ENCODE data around the gene SYT17. TPM values are rescaled to one million over a fixed set of nuclear protein-coding genes. Genes with fewer than 3 reads are reported as not detected.
A peak's percentile ranks its signal among the peaks of the same experiment; 100 is the strongest.

The SYT17 gene
- total and polyA plus RNA-seq, 2 experiments from 2014 or later: not detected

DNA sequence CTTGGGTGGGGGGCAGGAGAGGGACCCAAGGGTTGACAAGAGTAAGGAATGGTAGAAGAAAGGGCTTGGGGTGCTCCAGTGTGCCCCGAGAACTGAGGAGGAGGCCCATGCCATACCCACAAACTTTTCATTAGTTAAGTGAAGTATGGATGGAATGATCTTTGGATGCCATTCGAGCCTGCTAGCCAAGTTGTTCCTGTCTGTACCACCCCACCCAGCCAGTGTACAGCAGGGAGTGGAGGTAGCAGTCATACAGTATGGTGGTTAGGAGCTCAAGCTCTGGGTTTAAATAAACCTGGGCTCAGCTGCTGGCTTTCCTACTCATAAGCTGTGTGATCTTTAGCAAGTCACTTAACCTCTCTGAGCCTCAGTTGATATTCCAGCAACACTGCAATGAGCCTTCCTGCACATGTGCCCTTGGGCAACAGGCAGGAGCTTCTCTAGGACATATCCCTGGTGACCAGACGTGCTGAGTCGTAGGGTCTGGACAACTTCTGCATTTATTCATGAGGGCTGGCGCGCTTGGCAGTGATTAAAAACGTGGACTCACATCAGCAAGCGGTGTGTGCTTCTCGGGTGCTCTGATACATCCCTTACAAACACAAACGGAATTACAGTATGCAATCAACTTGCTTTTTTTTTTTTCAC lies 31.4 kb upstream of the SYT17 start:
- H3K79me2 ChIP-seq (ENCODE audit: insufficient read depth): no peaks in the 10 kb centered on the region
- peak overlapping the region; percentile 21 for H3K4me2 ChIP-seq (ENCODE audit: unreplicated experiment)
- no peak overlapping the region for H3K9ac ChIP-seq
- H3K9me3 ChIP-seq (ENCODE audit: low read depth): no peaks in the 10 kb centered on the region
- peaks cover 2% of the 10 kb centered on the region for H3F3A ChIP-seq (ENCODE audit: insufficient read depth)
- no peak overlapping the region for H3K27ac ChIP-seq
- DNase-seq: peak; percentile 66
- H2AFZ ChIP-seq: no peak overlapping the region
- H3K36me3 ChIP-seq (ENCODE audit: low read depth): no peaks in the 10 kb centered on the region
- in situ Hi-C loops (cut with MboI): no loop called here
- no peaks in the 10 kb centered on the region for H4K20me1 ChIP-seq (ENCODE audit: insufficient read depth)
- H3K9me2 ChIP-seq (ENCODE audit: insufficient read depth): no peaks in the 10 kb centered on the region
- peaks cover 32% of the 10 kb centered on the region for H3K4me1 ChIP-seq (ENCODE audit: insufficient read depth)
- no peak overlapping the region for H3K4me3 ChIP-seq
- WGBS, 2 experiments (ENCODE audit: low coverage in 1 of 2, low lambda C conversion rate in 2 of 2, missing lambda C conversion rate in 2 of 2): 34 to 37% methylated on average over 10 of the region's 10 CpGs
- H3K27me3 ChIP-seq (replicated peaks; ENCODE audit: insufficient read depth): no peaks in the 10 kb centered on the region
- TF ChIP-seq EZH2phosphoT487 (IDR thresholded peaks at IDR 0.05; ENCODE audit: insufficient read depth, low read depth): no peak
- no peak for TF ChIP-seq EZH2 (IDR thresholded peaks at IDR 0.05; ENCODE audit: insufficient read depth, poor library complexity, severe bottlenecking)

- Histone ChIP-seq H3K27me3 (replicated peaks; ENCODE audit: insufficient read depth) (no peaks in the 10 kb centered on the region), H3K36me3 (ENCODE audit: low read depth) (no peaks in the 10 kb centered on the region), H3K79me2 (ENCODE audit: insufficient read depth) (no peaks in the 10 kb centered on the region), H3K9me3 (ENCODE audit: low read depth) (no peaks in the 10 kb centered on the region), H3K4me1 (ENCODE audit: insufficient read depth) (peaks cover 28% of the 10 kb centered on the region), H3K9ac (0 out of 2 replicates have a peak overlapping the region, but pooled peaks have one; percentile 6), H4K20me1 (ENCODE audit: insufficient read depth) (no peaks in the 10 kb centered on the region), H3F3A (ENCODE audit: insufficient read depth) (no peaks in the 10 kb centered on the region), H3K9me2 (ENCODE audit: insufficient read depth) (no peaks in the 10 kb centered on the region), H3K4me2 (ENCODE audit: unreplicated experiment) (peak overlapping the region; percentile 21), H3K27ac (no peak overlapping the region), H3K4me3 (no peak overlapping the region), H2AFZ (no peak overlapping the region)
- peak; percentile 23 for DNase-seq
- in situ Hi-C loops (cut with MboI): no loop called here
- TF ChIP-seq EZH2 (IDR thresholded peaks at IDR 0.05; ENCODE audit: insufficient read depth, poor library complexity, severe bottlenecking): no peak
- TF ChIP-seq EZH2phosphoT487 (IDR thresholded peaks at IDR 0.05; ENCODE audit: insufficient read depth, low read depth): no peak
- 22 to 33% methylated on average over 6 of the region's 6 CpGs for WGBS, 2 experiments (ENCODE audit: low coverage in 1 of 2, low lambda C conversion rate in 2 of 2, missing lambda C conversion rate in 2 of 2)
Measured at GRCh38 chr16:19137201-19138128, 30.6 kb upstream of the SYT17 start.

- H3K9ac ChIP-seq: no peak overlapping the region; the same call in 1 of the 2 replicates
- no peaks in the 10 kb centered on the region for H3K9me3 ChIP-seq (ENCODE audit: low read depth)
- no peaks in the 10 kb centered on the region for H4K20me1 ChIP-seq (ENCODE audit: insufficient read depth)
- no peaks in the 10 kb centered on the region for H3K36me3 ChIP-seq (ENCODE audit: low read depth)
- no peaks in the 10 kb centered on the region for H3K27me3 ChIP-seq (replicated peaks; ENCODE audit: insufficient read depth)
- no peaks in the 10 kb centered on the region for H3K79me2 ChIP-seq (ENCODE audit: insufficient read depth)
- H2AFZ ChIP-seq: peak overlapping the region; percentile 14; the same call in 1 of the 2 replicates
- H3K4me3 ChIP-seq: no peak overlapping the region
- peak; percentile 76 for DNase-seq
- peaks cover 28% of the 10 kb centered on the region for H3K4me1 ChIP-seq (ENCODE audit: insufficient read depth)
- 14 to 17% methylated on average over 4 of the region's 4 CpGs for WGBS, 2 experiments (ENCODE audit: low coverage in 1 of 2, low lambda C conversion rate in 2 of 2, missing lambda C conversion rate in 2 of 2)
- in situ Hi-C loops (cut with MboI): no loop called here
- H3F3A ChIP-seq (ENCODE audit: insufficient read depth): no peaks in the 10 kb centered on the region
- no peaks in the 10 kb centered on the region for H3K9me2 ChIP-seq (ENCODE audit: insufficient read depth)
- H3K4me2 ChIP-seq (ENCODE audit: unreplicated experiment): no peak overlapping the region
- no peak overlapping the region for H3K27ac ChIP-seq
- no peak for TF ChIP-seq EZH2phosphoT487 (IDR thresholded peaks at IDR 0.05; ENCODE audit: insufficient read depth, low read depth)
- TF ChIP-seq EZH2 (IDR thresholded peaks at IDR 0.05; ENCODE audit: insufficient read depth, poor library complexity, severe bottlenecking): no peak
Measured at GRCh38 chr16:19138601-19139000, 29.4 kb upstream of the SYT17 start.

- no peak overlapping the region for H3K27ac ChIP-seq
- no peak for DNase-seq
- H3K79me2 ChIP-seq (ENCODE audit: insufficient read depth): no peaks in the 10 kb centered on the region
- no peaks in the 10 kb centered on the region for H3K9me3 ChIP-seq (ENCODE audit: low read depth)
- H2AFZ ChIP-seq: no peak overlapping the region
- H3K4me3 ChIP-seq: no peak overlapping the region
- no peaks in the 10 kb centered on the region for H3F3A ChIP-seq (ENCODE audit: insufficient read depth)
- in situ Hi-C loops (cut with MboI): no loop called here
- H3K9me2 ChIP-seq (ENCODE audit: insufficient read depth): no peaks in the 10 kb centered on the region
- no peaks in the 10 kb centered on the region for H3K36me3 ChIP-seq (ENCODE audit: low read depth)
- H3K9ac ChIP-seq: no peak overlapping the region
- H3K27me3 ChIP-seq (replicated peaks; ENCODE audit: insufficient read depth): no peaks in the 10 kb centered on the region
- H3K4me2 ChIP-seq (ENCODE audit: unreplicated experiment): no peak overlapping the region
- TF ChIP-seq EZH2 (IDR thresholded peaks at IDR 0.05; ENCODE audit: insufficient read depth, poor library complexity, severe bottlenecking) (no peak), EZH2phosphoT487 (IDR thresholded peaks at IDR 0.05; ENCODE audit: insufficient read depth, low read depth) (no peak)
- no peaks in the 10 kb centered on the region for H4K20me1 ChIP-seq (ENCODE audit: insufficient read depth)
- WGBS, 2 experiments (ENCODE audit: low coverage in 1 of 2, low lambda C conversion rate in 2 of 2, missing lambda C conversion rate in 2 of 2): 78 to 82% methylated on average over 5 of the region's 5 CpGs
- peaks cover 28% of the 10 kb centered on the region for H3K4me1 ChIP-seq (ENCODE audit: insufficient read depth)
Measured at GRCh38 chr16:19139436-19140091, 28.5 kb upstream of the SYT17 start.
